GM19240 (cell line): ENCODE measurements around the gene KDM5A.
"Not testable (repeated sequence)": the region's sequence is repeated elsewhere in the genome, so short reads cannot be mapped to it uniquely, and the experiment has no call there.

Source experiments
- DNase-seq: peaks from one replicate; pipeline ENCODE4 v3.0.0; 2011; ENCODE audit warnings: low spot score; ENCODE audit not compliant: insufficient read length

KDM5A gene

DNA sequence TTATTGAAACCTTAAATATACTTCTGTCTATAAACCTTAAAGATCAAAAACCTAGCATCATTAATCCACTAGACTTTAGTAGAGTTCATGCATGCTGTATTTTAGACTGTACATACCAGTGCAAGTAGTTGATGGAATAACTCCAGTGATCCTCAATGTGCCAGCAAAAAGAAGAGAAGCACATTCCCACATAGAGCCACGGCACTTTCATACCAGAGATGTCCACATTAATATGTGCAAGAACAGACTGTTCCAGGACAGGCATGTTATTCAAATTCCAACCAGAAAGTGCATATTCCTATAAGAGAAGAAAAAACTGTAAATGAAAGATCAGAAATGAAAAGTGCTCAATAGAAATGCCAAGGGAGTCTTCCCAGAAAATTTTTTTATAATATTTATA lies 55.0 kb downstream of the KDM5A start:
- DNase-seq: no peak

DNA sequence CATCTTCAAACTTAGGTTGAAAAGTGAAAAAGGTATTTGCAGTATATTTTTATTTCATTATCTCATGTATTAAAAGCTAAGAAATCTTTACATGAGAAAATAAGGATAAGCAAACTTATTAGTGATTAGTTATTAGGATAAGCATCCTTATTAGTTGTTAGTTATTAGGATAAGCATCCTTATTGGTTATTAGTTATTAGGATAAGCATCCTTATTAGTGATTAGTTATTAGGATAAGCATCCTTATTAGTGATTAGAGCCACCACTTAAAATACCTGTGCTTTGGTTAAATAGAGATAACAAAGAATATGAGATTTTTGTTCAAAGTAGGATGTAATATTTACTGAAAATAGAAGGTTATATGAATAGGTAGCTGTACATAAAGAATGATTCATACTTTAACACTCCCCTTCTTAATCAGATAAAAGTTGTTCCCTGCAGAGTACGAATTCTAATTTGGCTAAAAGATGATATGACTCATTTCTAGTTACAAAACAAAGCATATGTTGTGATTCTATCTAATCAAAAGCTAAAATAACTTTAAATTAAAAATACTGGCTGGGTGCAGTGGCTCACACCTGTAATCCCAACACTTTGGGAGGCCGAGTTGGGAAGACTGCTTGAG lies 56.4 kb downstream of the KDM5A start:
- no peak for DNase-seq

DNA sequence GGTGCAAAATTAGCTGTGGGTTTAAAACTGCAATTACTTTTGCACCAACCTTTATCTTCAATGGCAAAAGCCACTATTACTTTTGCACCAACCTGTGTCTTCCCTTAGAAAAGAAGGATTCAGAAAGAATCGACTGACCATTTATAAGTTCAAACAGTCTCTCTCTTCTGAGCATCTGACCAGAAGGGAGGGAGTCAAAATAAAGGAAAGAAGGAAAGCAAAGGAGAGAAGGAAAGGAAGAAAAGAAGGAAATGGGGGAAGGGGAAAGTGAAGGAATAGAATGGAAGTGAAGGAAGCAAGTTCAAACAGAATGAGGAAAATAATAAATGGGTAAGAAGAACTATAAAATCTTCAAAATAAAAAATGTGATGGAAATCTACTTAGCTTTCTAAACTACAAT lies 57.8 kb downstream of the KDM5A start:
- no peak for DNase-seq

DNA sequence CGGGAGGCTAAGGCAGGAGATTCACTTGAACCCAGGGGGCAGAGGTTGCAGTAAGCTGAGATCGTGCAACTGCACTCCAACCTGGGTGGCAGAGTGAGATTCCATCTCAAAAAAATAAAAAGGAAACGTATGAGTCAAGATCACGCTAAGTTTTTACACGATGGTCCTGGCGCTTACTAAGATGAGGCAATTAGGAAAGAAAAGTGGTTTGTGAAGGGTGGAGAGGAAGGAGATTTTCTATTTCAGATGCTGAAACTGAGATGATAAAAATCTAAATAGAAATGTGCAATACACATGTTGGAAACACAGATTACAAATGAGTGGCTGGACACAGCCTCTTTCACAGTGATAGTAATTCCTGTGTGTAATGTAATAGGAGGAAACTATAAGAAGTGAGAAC lies 63.2 kb downstream of the KDM5A start:
- DNase-seq: no peak

DNA sequence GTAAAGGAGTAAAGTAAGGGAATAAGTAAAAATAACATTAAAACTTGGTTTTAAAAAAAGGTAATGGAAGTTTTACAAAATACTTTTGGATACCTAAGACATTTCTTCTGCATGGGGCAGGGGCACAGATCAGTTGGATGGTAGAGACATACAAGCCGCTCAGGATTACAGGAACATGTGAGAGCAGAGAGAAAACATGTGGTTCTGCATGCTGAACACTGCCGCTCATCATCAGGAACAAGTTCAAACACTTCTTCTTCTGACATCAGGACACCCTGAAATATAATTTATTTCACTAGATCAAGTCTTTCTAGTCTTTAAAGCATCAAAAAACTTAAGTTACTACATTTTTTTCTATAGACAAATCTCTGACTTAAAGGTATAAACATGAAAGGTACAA lies 65.6 kb downstream of the KDM5A start:
- DNase-seq: no peak

DNA sequence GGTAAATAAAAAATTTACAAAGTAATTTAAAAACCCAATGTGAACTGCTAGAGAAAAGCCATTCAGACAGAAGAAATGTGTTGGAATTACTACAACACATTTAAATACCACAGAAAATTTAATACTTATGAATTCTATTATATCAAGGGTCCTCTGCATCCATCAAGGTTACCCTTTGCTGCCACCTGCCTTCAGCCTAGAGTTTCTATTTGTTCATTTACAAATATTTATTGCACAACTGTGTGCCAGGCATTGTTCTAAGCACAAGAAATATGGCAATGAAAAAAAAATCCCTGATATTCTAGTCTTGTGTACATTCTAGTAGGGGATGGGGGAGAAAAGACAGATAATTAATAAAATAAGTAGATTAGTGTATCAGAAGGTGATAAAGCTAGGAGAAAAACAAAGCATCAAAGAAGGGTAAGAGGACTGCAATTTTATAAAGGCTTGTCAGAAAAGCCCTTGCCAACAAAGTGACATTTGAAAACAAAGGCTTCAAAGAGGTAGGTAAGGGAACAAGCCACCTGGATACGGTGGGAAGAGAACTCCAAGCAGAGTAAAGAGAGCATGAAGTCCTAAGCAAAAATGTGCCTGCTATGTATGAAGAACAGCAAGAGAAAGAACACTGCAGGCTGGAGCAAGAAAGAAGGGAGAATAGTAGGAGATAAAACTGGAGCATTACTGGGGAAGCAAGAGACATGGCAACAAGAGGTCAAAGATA lies 67.4 kb downstream of the KDM5A start:
- no peak for DNase-seq

DNA sequence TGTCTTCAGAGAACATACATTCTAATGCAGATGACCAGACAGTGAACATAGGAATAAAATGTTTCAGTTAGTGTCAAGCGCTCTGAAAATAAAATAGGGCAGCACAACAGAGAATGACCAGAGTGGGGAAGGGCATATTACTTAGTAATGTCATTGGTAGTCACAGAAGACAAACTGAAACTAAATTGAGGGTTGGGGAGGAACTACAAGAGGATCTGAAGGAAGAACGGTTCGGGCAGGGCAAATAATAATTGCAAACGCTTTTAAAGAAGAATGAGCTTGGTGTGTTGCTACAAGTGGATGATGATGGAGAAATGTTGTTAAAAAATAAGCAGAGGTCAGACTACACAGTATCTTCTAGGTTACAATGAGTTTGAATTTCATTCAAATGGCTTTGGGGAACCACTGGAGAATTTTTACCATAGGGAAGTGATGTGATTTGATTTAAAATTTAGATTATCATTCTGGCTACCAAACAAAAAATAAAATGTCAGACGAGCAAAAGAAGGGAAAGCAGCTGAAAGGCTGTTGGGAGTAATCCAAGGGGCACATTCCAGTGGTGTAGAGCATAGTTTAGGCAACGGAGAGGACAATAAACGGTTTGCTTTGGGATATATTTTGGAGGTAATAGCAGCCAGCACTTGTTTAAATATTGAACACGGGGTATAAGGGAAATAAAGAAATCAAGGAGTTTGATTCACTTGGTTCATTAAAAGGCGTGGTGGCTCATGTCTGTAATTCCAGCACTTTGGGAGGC lies 70.2 kb downstream of the KDM5A start:
- DNase-seq: no peak

DNA sequence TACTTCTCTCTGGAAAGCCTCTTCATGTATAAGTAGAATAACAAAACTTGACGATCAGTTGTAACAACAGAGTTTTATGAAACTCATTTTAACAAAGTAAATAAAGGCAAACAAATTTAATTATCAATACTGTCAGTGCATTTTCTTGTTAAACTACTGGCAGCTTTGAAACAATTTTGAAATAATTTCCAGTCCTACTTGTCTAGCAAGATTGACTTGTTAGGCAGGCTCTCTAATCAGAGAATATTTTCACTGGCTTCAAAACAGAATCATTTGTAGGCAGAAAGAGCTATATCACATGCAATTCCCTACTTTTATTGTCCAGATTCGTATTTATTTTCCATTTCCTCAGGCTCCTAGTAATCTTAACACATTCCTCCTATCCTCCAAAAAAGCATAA lies 80.6 kb downstream of the KDM5A start:
- DNase-seq: no peak

DNA sequence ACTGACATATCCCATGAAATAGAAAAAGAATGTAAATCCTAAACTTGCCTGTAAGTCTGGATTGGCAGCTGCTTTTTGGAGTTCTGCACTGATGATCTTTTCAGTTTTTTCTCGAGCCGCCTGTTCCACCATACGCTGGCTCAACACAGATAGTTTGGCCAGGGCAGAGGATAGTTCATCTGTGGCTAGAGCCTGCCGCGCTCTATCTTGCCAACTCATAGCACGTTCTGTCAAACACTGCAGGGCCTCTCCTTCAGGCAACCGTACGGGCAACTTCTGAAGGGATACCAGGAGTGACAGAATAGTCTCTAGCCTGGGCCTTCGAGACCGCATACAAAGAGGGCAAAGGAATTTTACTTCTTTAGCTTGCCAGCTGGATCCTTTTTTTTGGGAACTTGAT lies 81.7 kb downstream of the KDM5A start:
- no peak for DNase-seq

DNA sequence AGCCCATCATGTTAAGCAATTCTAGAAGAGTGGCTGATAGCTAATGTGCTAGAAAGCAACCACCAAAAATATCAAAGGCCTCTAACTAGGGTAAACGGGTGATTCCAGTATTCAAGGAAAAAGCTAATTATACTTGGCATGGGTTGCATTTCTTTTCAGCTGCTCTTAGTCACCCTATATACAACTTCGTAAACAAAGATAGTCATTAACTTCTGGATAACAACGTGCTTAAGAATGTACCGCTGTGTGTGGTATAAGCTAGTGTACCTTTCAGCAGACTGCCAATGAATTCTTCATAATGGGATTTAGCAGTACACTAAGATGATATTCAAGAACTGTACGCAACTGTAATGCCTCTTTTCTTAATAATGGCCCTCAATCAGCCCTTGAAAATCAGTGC lies 84.3 kb downstream of the KDM5A start:
- DNase-seq: no peak

DNA sequence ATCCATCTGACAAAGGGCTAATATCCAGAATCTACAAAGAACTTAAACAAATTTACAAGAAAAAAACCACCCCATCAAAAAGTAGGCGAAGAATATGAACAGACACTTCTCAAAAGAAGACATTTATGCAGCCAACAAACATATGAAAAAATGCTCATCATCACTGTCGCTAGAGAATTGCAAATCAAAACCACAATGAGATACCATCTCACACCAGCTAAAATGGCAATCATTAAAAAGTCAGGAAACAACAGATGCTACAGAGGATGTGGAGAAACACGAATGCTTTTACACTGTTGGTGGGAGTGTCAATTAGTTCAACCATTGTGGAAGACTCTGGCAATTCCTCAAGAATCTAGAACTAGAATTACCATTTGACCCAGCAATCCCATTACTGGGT lies 86.4 kb downstream of the KDM5A start:
- DNase-seq: not testable (repeated sequence)

DNA sequence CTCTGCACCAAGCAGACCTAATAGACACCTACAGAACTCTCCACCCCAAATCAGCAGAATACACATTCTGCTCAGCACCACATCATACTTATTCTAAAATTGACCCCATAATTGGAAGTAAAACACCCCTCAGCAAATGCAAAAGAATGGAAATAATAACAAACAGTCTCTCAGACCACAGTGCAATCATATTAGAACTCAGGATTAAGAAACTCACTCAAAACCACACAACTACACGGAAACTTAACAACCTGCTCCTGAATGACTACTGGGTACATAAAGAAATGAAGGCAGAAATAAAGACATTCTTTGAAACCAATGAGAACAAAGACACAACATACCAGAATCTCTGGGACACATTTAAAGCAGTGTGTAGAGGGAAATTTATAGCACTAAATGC lies 89.0 kb downstream of the KDM5A start:
- DNase-seq: not testable (repeated sequence)

DNA sequence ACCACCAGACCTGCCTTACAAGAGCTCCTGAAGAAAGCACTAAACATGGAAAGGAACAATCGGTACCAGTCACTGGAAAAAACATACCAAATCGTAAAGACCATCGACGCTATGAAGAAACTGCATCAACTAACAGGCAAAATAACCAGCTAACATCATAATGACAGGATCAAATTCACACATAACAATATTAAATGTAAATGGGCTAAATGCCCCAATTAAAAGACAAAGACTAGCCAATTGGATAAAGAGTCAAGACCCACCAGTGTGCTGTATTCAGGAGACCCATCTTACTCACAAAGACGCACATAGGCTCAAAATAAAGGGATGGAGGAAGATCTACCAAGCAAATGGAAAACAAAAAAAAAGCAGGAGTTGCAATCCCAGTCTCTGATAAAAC lies 89.6 kb downstream of the KDM5A start:
- DNase-seq: not testable (repeated sequence)

DNA sequence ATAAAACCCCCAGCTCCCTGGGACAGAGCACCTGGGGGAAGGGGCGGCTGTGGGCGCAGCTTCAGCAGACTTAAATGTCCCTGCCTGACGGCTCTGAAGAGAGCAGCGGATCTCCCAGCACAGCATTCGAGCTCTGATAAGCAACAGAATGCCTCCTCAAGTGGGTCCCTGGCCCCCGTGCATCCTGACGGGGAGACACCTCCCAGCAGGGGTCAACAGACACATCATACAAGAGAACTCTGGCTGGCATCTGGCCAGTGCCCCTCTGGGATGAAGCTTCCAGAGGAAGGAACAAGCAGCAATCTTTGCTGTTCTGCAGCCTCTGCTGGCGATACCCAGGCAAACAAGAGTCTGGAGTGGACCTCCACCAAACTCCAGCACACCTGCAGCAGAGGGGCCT lies 91.1 kb downstream of the KDM5A start:
- not testable (repeated sequence) for DNase-seq

DNA sequence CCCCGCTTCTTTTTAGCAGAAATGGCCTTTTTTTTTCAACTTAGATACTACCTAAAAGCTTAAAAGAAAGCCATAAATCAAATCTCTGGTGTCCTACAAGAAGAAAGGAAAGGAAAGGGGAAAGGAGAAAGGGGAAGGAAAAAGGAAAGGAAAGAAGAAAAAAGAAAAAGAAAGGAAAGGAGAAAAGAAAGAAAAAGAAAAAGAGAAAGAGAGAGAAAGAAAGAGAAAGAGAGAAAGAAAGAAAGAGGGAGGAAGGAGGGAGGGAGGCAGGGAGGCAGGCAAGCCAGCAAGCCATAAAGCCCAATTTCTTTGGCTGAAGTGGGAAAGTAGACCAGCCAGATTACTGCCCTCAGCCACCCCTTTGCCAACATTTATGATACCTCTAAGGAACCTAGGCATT lies 94.0 kb downstream of the KDM5A start:
- no peak for DNase-seq

DNA sequence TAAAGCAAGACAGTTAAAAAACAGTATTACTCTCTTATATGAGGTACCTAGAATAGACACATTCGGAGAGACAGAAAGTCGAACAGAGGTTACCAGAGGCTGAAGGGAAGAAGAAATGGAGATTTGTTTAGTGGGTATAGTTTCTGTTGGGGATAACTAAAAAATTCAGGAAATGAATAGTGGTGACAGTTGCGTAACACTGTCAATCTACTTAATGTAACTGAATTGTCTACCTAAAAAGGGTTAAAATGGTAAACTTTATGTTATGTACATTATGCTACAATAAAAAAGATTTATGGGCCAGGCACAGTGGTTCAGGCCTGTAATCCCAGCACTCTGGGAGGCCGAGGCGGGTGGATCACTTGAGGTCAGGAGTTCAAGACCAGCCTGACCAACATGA lies 95.9 kb downstream of the KDM5A start:
- DNase-seq: no peak

DNA sequence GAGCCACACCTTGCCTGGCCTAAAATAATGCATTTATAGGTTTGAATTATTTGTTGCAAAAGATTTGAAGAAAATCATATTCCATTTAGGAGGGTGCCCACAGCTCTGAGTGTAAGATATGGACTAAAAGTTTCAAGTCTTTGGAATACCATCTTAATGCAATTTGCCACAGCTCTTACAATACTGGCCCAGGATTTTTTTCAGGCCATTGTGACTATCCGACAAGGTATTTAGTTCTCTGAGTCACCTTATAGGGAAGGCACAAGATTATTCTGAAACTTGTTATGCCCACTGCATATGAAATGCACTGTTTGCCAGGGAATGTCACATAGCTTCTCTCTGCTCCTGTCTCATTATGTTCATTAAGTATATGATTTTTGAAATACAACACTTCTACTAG lies 96.9 kb downstream of the KDM5A start:
- no peak for DNase-seq

DNA sequence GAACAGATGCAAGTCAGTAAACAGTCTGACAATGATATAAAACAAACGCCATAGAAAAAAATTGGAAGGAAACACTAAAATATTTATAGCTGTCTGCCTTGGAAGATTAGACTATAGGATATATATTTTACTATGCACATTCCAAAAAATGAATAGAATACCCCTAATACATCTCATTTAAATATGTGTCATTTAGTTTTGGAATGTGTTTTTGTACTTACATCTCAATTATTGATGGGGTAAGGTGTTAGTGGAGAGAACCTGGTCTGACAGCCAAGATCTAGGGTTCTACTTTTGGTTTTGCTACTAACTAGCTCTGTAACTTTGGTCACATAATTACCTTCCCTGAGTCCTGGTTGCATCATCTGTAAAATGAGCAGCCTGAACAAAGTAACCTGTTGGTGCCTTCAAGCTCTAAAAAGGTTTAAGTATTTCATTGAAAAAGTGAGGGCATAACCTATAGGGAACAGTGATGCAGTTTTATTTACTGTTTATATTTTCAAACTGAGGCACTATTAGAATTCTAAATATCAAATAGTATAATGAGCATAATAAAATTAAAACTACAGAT lies 97.9 kb downstream of the KDM5A start:
- DNase-seq: no peak

DNA sequence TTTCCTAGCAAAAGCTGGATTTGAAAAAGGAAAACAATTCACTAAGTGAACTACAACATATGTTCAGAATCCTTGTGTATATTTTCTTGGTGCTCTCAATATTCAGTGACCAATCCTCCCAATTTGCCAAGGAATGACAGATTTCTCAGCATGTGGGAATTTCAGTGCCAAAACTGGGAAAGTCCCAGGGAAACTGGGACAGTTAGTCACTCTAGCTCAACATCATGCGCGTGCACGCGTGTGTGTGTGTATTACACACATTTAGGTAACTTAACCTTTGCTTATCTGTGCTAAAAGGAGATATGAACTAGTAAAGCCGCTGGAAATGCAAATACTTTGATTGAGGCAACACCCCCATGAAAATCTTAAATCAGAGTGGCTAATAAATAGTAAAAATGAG lies 100.4 kb downstream of the KDM5A start:
- DNase-seq: no peak

DNA sequence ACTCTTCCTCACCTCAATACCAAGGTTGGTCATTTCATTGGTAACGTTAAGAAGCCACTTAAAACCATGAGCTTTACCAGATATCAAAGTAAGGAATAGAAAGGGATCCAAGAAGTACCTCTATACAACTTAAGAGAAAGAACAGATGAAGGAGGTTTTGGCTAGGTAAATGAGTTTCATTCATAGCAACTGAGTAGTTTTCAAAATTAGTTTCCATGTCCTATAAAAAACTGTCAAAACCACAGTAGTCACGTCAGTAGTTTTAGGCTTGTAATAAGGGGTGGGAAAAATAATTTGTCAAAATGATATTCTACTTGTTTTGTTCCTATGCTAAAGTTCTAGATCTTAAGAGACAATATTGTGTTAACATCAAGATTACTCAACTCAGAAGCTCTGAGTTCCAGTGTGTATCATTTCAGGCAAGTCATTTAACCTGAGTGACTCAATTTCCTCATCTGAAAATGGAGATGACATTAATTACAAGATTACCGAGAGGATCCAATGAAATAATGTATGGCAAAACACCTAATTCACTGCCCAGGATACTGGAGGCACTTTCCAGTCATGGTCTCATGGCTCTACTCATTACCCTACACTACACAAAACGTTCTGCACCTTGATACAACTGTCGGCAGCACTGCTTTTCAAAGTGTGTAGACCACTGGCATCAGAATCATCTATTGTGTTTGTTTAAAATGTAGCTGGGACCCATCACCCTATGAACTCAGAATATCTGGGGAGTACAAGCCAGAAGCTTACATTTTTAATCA lies 102.4 kb downstream of the KDM5A start:
- no peak for DNase-seq

DNA sequence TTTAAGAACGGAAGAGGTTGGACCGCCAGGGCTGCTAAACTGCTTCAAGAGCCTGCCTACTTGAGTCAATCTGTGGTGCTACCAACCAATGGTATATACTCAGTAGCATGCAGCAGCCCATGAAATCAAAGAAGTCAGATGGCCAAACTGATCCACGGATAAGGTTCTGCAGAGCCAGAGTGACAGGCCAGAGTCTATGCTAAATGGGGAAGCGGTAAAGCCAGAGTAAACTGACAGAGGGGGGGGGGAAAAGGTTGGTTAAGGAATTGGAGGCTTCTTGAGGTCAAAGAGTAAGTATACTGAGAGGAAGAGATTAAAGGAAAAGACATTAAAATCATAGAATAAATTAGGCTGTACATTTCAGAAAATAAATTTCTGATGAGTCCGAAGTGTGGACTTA lies 111.1 kb downstream of the KDM5A start:
- DNase-seq: no peak

DNA sequence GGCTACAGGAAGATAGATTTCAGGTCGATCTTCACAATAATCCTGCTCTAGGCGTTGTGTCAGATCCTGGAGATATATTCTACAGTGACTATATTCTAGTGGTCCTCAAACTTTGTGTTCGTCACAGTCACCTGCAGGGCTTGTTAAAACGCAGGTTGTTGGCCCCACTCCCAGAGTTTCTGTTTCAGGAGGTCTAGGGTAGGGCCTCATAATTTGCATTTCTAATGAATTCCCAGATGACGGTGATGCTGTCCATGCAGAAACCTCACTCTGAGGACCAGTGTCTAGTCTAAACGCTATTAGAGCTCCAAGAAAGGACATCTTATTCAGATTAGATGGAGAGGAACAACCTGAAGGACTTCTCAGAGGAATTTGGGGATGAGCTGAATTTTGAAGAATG lies 113.3 kb downstream of the KDM5A start:
- DNase-seq: no peak
